NCI-H2029 treated with DMSO at 0.1 percent for 48 hours (cell line): ENCODE data around the gene FRG1.
"Not testable (repeated sequence)": the region's sequence is repeated elsewhere in the genome, so short reads cannot be mapped to it uniquely, and the experiment has no call there.

Experiments
- DNase-seq: peaks from one replicate; lab custom pipeline; 2025; lab: John Stamatoyannopoulos, UW

FRG1 gene

DNA sequence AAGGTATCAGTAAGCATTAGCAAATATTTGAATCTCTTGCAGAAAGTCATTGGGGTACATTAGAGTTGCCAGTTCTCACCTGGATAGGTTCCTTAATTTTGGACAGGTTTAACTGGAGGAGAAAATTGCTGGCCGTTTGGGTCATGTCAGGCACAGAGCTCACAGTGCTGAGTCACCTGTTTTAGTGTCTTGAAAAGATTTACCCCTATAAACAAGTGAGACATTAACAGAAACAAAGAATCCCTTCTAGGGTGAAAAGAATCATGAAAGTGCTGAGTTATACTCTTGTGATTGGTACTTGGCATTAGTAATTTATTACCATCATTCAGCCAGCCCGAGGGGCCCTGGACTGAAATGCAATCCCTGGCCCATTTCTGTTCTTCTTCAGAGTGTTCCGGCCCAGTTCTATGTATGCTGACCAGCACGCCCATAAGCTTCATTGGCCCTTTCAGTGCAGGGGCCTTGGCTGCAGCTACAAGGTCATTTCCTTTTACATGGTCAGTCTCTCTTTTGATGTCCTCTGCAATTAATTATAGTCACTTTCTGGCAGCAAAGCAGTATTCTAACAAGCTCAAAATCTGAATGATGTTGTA lies 45.1 kb downstream of the FRG1 start:
- DNase-seq = not testable (repeated sequence)

DNA sequence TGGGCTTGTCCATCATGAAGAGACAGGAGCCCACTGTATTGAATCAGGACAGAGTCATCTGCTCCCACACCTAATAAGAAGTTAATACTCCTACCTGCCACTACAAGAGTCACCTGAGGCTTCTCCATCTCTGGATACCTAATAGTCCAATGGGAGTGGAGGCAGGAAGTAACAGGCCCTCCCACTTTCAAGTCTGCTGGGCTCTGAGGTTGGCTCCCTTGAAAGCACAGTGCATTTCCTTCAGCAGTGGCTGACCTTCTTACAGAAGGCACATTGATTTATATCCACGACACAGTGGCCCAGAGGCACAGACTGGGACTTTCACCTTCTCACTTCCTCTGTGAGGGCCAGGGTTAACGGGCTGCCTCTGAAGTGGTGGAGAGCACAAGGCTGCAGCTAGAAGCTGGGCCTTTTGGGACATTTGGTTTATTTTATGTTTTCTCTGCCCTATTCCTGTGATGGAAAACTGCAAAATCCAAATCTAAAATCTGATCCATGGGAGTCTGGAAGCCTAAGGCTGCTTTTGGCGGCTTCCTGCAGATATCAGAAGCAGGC lies 48.3 kb downstream of the FRG1 start:
- DNase-seq = no peak

GRCh38 chr4:189989941-189990340 lies 49.3 kb downstream of the FRG1 start:
- DNase-seq = not testable (repeated sequence)
